Suppressor macrophage treated with lipopolysaccharide for 1 hour (primary cell): Measurements from ENCODE around the gene GRID2.
"Not testable (repeated sequence)": the region's sequence is repeated elsewhere in the genome, so short reads cannot be mapped to it uniquely, and the experiment has no call there.

ENCODE experiments used
- DNase-seq, 3 donors: peaks; one replicate each; pipeline ENCODE4 v3.0.0-alpha.2; 2020 to 2022

The GRID2 gene

DNA sequence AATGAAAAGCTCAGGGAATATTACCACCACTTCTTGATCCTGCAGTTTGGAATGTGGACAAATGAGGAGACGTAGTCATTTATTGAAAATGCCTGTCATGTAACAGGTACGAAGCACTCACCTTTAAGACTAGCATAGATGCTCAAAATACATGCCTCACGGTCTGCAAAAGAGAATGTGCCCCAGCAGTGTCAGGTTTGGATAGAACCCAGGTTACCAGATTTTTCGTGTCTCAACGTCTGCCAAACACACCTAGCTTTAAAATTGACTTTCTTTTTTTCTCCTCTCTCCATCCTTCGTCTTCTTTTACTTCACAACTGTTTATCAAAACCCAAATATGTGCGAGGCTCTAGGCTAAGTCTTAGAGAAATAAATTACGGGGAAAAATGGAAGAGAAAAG, 918.0 kb downstream of the GRID2 start:
- DNase-seq: no peak

DNA sequence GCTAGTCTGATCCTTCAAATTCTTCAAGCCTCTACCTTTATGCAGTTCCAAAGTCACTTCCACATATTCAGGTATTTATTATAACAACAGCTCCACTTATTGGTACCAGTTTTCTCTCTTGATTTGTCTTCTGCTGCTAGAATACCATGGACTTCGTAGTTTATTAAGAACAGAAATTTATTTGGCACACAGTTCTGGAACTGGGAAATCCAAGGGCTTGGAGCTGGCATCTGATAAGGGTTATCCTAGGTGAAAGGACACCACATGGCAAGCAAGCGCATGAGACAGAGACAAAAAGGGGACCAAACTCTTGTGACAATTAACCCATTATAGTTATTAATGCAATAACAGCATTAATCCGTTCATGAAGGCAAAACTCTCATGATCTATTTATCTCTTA, 924.3 kb downstream of the GRID2 start:
- no peak for DNase-seq

DNA sequence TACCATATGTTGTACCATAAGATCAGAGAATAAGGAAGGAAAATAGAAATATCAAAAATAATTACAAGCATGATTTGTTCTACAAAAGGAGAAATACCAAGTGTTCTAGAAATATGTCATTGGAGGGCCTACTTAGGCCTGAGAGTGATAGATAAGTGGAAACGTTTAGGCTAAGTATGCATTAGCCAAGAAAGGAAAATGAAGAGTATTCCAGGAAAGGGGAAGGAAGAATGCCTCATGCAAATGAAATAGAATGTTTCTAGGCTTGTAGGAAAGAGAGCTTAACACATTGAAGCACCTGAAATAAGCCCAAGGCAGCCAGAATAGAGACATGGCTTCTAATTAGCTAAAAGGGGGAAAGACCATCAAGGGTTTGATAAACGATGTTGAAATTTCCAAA, 929.1 kb downstream of the GRID2 start:
- DNase-seq: no peak

DNA sequence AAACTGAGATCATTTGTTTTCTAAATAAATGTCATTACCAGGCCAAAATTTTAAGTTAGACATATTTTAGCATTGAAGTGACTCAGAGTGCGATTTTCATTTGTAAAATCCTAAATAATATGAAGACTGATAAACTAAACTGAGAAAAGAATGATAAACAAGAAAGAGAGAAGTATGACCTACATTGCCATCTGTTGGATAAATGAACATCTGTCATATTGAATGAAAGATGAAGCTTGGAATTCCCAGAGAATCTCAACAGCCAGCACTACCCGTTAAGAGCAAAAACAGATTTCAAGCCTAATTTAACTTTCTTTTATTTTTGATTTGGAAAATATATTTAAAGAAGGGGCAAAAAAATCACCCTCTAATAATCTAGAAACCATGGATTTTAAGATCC, 933.8 kb downstream of the GRID2 start:
- no peak for DNase-seq

DNA sequence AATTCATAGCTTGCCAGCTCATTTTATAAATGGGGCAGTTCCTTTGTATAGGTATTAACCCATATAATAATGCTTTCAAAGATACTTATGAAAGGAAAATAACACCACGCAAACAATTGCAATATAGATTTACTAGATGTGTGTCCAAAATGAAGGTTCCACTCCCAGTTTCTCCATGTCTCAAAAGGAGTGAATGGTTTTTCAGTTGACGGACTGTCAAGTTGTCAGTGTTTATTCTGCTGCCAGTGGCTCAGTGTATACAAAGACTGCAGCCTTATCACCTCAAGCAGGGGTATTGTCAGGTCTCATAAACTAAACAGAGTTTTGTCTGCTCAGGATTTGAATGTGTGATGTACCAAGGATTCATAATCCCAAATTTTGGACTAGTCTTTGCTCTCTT, 939.5 kb downstream of the GRID2 start:
- DNase-seq: no peak

DNA sequence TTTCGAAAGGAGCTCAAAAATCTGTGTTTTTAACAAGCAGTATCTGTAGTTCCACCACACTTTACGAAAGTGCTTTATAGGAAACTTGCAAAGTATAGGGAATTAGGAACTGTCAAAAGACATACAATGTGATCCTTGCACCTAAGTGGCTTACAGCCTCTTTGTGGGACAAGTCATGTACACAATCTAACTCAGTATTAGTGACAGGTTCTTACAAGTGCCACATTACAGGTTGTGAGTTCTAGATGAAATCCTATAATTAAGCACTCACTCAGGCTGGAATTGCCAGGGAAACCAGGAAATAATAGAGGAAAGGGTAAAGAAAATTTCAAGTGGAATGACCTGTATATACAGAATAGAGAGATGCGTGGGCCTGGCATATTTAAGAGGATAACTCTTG, 957.4 kb downstream of the GRID2 start:
- no peak for DNase-seq

DNA sequence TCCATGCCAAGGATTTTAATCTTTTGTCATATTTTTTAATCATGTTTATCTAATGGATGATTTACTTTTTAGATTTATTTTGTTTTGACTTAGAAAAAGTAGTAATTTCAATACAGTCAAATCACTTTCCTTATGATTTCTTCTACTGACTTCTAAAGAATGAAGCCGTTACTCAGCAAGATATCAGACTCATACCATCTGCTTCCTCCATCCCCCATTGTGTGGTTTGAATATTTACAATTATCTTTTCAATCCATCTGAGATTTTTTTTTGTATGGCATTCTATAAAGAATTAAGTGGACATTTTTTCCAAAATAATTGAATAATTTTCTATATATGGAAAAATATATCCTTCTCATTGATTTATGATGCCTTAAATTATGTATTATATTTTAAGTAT, 959.4 kb downstream of the GRID2 start:
- DNase-seq: no peak

DNA sequence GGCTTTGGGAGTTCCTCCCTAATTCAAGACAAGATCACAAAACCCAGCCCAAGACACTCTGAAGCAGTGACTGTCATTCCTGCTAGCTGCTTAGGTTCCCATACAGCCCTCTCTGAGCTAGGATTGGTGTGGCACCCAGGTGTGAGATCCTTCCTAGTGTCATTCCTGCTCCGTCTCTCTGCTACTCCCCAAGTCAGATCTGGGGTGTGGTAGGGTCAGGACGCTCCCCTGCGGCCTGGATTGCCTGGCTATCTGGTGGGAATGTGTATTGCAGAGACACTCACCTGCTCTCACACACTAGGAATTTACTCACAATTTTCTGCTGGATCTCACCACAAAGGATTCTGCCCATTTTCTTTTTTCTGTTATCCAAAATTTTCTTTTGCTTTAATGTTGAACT, 964.0 kb downstream of the GRID2 start:
- no peak for DNase-seq

DNA sequence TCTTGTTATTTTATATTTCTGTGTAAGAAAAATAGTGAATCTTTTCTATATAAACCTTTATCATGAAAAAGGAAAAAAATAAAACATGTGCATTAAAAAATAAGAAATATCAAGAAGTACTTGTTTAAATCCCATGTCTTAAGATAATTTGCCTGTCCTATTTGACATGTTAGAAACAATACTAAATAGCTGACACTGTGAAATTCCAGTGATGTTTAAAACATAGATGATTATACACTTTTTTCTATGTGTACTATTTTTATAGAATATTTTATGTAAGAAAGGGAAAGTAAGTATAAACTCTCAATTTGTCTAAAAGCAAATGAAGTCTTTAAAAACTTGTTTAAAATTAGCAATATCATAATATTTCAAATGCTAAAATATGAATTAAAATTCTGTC, 981.6 kb downstream of the GRID2 start:
- DNase-seq: no peak

DNA sequence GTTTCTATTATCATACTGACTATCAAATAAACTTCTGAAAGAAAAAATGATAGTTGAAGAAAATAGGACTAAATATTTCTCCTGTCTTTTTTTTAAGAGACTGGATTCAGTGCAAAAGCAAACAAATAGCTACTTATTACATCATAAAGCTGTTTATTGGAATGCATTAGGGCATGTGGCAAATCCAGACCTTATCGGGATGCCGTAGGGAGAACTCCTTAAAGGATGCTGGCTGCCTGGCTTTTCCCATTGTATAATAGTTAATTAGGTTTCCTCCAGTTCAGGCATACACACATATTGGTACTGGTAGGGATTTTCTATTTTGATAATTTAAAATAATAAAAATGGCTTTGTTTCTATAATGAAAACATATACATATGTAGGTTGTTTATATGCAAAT, 985.5 kb downstream of the GRID2 start:
- DNase-seq: no peak

DNA sequence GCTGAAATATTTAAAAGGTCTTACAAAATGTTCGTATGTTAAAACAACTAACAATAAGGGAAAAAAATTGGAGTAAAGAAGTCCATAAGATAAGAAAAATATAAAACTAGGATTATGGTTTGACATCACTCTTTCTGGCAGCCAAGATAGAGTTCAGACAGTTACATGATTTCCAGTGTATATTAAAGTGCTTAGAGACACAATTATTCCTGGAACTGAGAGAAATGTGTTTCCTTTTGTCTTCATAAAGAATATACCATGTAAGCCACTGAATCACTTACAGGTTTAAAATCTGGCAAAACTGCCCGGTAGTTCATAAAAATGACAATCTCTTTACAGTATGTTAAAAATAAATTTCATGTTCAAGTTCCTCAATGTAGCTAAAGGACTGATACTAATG, 986.1 kb downstream of the GRID2 start:
- no peak for DNase-seq

DNA sequence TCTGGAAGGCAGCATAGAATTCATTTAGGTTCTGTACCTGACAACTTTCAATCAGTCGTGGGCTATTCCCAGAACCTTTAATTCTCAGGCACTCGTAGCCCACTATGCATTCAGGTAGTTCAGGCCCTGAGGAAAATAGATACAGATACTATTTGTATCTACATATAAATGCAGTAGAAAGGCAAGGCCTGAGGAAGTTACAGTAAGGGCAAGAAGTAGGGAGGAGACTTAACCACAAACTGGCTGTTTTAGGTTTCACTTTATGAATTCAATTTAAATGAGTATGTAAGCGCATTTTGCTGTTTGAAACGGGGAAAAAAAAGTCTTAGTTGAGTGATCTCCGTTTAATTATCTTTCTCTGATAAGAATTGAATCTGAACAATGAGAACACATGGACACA, 995.4 kb downstream of the GRID2 start:
- DNase-seq: peak in 1 of 3 donors; percentile 3

DNA sequence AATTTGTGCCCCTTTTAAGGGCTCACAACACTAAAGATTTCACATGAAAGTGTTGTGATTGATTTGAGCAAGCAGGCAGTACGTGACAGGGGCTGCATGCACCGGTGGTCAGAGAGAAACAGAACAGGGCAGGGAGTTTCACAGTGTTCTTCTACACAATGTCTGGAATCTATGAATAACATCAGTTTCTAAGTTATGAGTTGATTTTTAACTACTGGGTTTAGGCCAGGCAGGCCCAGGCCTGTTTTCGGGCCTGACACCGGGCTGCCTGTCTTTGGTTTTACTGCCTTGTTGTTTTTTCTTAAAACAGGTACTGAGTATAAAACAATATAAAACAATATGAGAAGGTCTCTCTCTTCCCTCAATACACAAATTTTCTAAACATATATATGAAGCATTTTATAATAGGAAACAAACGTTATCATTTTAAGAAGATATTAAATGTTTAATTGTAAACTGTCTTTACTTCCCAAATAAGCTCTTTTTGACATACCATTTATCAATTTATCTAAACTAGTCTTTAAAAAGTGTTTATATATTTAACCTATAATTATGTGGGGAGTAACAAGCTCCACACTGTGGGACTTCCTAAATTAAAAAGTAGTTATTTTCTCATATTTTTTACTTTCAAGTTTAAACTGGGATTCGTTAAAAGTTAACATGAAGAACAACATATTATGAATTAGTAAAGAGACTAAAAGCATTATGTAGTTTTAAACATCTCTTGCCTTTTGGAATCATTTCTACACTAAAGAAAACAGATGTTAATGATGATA, 997.2 kb downstream of the GRID2 start:
- DNase-seq: not testable (repeated sequence)

DNA sequence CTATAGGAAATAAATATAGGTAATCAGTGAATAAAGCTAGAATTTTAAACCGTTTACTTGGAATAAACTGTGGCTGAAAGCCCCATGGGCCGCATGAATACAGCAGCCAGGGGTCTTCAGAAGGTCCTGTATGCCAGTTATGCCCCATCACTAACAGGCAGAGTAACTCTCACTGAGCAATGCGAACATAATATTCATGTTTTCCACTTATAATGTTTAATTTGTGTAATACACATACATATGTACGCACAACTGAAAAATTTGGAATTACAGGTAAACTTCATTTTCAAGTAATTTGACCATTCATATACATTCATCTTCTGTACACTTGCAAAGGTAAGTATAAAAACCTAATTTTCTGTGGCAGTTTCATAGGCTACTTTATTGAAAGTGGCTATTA, 998.5 kb downstream of the GRID2 start:
- DNase-seq: no peak

DNA sequence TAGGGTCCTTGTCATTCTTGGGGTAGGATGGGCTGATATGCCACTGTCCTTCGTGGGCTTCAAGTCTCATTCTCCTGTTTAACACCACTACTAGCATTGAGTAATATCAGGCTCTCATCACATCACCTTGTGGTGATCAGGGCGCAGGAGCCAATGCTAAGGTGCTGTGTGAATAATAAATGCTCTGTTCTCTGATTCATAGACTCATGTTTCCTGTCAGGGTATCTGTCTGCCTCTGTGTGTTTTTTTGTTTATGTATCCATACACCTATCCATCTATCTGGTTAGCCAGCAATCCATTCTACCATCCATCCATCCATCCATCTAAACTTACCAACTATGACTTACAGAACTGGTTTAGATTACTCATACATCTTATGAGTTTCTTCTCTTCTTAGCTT, 999.7 kb downstream of the GRID2 start:
- no peak for DNase-seq

DNA sequence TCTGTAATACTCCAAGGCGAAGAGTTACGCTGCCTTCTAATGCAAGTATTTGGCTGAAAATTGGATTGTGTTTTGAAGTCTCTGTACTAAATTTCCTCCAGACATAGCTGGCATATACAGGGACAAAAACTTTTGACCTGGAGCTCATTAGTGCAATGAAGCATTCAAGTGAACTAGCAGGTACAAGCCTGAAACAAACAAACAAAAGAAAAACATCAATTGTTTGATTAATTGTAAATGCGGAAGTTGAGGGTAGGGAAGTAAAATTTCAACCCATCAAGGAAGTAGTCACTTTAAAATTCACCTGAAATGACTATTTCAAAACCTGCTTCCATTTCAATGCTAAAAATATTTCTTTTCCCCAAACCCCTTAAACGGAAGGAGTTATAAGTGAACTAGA, 1008.5 kb downstream of the GRID2 start:
- no peak for DNase-seq

DNA sequence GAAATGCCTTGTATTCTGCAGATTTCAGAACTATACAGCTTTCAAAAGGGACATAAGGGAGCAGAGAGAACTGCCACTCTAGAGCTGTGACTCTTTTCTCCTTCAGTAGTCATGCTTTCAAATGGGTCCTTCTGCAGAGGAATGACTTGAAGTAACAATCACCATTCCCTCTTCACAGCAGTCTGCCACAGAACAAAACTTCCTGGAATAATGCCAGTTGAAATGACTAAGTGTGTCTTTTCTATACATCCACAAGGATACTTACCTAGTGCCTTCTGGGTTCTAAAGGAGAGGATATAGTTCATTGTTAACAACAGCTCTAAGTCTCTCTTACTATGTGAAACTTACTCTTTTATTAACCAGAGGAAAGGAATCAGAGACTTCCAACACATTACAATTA, 1009.4 kb downstream of the GRID2 start:
- no peak for DNase-seq

DNA sequence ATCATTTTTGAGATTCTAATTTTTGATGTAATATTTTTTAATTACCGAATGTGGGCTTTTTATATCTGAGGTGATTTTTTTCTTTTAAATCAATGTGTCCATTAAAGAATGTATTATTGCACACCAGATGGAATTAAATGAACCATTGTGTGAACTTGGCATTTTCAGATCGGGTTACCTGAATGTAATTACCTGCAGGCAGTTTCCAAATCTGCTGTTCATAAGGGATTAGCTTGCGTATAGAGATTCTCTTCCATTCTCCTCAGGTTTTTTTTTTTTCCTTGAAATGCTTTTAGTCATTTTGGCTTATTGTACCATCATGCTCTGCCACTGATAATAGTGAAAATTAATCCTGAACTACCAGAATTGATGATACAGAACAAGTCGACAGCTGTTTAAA, 1013.3 kb downstream of the GRID2 start:
- DNase-seq: no peak

DNA sequence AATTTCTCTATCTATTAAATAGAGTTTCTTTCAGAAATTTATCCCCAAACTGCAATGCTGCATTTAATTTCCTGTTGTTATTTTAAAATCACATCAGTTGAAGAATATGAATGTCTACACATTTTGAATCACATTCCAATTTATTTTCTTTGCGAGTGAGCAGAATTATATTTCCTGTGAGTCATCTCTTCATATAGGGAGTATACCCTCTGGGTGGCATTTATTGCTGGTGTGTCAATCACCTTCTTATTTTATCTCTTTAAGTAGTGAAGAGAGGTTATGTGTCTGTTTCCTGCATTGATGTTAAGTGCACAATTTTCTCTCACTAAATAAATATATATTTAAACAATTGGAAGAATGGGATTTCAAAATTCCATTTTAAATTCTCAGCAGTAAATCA, 1013.8 kb downstream of the GRID2 start:
- DNase-seq: no peak

DNA sequence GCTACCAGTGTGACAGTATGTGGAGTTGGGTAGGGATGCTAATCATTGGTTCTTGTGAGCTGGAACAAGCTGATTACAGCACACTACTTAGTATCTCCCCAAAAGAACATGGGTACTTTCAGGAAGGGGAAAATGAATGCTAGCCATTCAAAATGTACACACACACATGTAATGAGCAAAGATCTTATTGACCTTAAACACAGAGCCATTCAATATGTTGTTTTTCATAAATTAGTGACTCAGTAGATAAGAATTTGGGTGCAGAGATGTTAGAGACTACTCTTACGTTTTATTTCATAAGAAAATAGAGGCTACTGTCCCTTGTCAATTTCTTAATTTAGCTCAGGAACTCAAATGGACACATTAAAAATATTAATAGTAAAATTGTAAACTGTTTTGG, 1015.3 kb downstream of the GRID2 start:
- no peak for DNase-seq

DNA sequence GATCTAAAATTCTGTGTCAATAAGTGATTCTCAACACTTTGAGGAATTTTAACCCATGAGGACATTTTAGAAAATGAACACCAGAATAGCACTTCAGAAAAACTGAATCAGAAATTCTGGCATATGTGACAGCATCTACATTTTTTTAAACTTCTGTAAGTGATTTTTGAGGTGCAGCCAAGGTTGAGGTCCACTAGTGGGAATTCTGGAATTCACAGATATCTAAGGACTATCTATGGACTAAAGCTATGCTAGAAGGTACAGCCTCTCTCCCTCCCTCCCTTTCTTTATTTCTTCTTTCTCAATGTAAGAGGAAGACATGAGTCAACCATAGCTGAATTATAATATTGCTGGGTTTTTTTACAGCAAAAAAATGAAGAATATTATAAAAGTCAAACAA, 1016.6 kb downstream of the GRID2 start:
- DNase-seq: no peak

DNA sequence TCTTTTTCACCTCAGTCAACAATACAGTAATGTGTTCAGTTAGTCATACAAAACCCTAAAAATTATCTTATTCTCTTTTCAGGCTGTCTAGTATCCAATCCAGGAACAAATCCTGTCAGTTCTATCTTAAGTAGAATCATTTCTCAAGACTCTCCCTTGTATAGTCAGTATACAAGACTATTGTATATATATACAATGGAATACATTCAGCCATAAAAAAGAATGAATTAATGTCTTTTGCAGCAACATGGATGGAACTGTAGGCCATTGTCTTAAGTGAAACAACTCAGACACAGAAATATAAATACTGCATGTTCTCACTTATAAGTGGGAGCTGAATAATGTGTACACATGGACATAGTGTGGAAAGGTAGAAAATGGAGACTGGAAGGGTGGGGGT, 1023.6 kb downstream of the GRID2 start:
- DNase-seq: no peak

DNA sequence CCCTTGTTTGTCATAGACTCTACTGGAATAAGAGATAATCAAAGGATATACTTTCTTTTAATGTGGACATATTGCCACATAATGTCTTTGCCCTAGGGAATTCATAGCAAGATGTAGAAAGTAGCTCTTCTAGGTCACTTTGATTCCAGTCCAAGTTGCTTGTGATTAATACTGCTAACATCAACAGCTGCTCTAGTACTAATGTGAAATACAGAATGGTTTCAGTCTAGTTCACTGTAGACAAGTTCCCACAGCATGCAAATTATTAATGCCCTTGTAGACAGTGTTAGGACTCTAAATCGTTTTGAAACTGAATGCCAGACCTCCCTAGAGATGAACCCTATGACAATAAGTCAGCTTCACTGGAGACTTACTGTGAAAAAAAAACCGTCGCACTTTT, 1030.2 kb downstream of the GRID2 start:
- DNase-seq: no peak

DNA sequence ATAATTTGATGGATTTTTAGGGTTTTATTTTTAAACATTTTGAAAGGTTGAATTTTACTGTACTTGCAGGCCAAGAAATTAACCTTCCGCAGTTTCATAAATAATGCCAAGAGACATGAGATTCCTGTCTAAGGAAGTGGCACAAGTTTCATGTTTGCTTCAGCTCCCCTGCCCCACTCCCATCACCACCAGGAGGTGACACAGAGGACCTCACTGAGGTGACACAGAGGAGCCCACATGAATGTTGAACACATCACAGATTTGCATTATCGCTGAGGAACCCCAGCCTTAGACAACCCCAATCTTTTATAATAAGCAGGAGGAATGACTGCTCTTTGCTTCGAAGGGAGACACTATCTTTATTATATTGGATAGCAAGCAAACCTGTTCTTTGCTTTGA, 1033.4 kb downstream of the GRID2 start:
- no peak for DNase-seq

DNA sequence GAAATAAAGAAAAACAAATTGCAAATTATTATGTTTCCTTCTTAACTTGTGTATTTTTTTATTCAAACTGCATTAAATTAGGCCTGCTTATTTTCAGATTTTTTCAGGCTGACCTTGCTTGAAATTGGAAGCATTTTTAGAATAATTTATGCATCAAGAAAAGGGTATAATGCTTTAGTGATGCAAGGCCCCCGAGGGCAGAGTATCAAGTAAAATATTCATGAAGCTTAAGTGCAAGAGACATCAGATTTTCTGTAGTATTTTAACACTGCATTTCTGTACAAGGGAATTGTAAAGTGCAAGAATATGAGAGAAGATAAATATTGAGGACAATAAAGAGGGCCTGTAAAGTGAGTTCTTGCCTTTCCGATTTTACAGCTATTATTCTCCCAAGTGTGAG, 1039.0 kb downstream of the GRID2 start:
- no peak for DNase-seq

DNA sequence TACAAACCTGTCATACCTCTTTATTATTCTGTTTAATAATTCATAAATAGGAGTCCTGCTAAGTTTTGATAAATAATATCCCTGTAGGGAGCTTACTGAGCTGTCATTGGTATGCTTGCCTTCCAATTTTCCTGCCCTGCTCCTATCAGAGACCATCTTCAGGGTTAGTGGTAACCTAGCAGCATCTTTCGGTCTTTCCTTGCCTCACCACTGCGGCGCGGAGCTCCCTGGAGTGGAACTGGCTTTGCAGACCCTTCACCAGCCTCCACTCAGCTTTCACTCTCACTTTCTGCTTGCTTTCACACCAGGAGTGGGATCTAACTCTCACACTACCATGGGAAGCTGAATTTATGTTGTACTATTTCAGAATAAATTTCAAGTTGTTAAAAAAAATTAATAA, 1043.1 kb downstream of the GRID2 start:
- DNase-seq: no peak
